Measurements from ENCODE around the gene AFF3.

The AFF3 gene

DNA sequence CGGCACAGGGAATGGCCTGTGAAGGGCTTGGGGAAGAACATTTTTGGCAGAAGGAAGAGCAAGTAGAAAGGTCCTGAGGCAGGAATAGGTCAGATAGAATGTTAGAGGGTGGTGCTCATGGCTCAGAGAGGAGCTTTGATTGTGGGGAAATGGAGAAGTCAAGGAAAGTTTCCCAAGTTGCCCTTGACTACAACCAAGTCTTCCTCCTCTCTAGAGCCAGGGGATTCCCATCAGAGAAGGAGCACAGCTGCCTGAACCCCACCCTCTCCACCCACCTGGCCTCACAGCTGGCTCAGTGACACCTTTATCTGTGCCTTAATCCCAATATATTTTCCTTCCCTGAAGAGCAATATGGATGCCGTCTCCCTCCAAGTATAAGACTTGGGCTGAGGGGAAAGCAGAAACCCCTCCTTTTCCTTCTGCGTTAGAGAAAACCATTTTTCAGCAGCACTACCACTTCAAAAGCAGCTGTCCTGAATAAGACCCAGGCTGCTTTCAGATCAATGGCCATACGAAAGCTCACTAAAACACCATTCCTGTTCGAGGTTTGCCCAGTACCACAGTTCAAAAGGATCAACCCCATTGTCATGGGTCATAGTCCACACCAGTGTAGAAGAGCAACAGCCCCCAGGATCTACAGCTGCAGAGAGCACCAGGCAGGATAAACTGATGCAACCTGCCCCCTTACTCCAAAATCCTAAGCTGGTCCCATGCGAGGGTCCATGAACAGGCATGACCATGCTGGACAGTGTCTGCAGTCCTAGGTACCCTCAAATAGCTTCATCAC is 199.6 kb downstream of the AFF3 start:
- no peak for TF ChIP-seq TAF1 (IDR thresholded peaks at IDR 0.05; ENCODE audit: low read depth)
- TF ChIP-seq EGR1 (IDR thresholded peaks at IDR 0.05), result no peak
- TF ChIP-seq ZBTB7A (IDR thresholded peaks at IDR 0.05; ENCODE audit: low read depth), result no peak
- TF ChIP-seq CREB1 (IDR thresholded peaks at IDR 0.05; ENCODE audit: low read depth), result no peak
- TF ChIP-seq, protein P1, sequence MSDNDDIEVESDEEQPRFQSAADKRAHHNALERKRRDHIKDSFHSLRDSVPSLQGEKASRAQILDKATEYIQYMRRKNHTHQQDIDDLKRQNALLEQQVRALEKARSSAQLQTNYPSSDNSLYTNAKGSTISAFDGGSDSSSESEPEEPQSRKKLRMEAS (IDR thresholded peaks at IDR 0.05), result no peak
- no peak for TF ChIP-seq TCF12 (IDR thresholded peaks at IDR 0.05; ENCODE audit: low read depth)
- TF ChIP-seq NFIC (IDR thresholded peaks at IDR 0.05), result no peak

DNA sequence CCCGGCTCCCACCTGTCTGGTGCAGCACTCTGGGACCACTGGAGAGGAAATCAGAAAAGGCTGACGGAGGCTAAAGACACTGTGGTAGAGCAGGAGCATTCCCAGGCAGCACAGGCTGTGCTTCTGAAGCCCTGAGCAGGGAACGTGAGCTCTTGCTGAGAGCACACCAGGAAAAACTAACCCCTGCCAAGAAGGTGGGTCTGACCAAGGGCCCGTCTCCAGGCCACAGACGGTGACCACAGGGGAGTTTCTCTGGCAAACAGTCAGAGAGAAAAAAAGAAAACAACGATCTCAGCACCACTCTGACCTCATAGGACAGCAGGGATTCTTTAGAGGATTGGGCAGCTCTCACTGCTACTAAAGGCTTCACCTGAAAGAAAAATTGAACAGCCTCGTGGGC is 201.4 kb downstream of the AFF3 start:
- TF ChIP-seq EP300 (IDR thresholded peaks at IDR 0.05; ENCODE audit: borderline replicate concordance), result peak; percentile 68; the same call in 1 of the 2 replicates
- TF ChIP-seq RAD21 (IDR thresholded peaks at IDR 0.05; ENCODE audit: low read depth), result no peak
- TF ChIP-seq, protein P2, sequence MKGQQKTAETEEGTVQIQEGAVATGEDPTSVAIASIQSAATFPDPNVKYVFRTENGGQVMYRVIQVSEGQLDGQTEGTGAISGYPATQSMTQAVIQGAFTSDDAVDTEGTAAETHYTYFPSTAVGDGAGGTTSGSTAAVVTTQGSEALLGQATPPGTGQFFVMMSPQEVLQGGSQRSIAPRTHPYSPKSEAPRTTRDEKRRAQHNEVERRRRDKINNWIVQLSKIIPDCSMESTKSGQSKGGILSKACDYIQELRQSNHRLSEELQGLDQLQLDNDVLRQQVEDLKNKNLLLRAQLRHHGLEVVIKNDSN (IDR thresholded peaks at IDR 0.05), result no peak
- TF ChIP-seq YY1 (IDR thresholded peaks at IDR 0.05; ENCODE audit: low read depth), result no peak
- TF ChIP-seq EGR1 (IDR thresholded peaks at IDR 0.05), result no peak
- no peak for TF ChIP-seq TAF1 (IDR thresholded peaks at IDR 0.05; ENCODE audit: low read depth)
- TF ChIP-seq TEAD4 (IDR thresholded peaks at IDR 0.05), result 0 out of 2 replicates have a peak, but pooled peaks have one; percentile 14
- TF ChIP-seq FOXM1 (IDR thresholded peaks at IDR 0.05; ENCODE audit: borderline replicate concordance, low read depth), result no peak
- 0 out of 2 replicates have a peak, but pooled peaks have one; percentile 38 for TF ChIP-seq CREB1 (IDR thresholded peaks at IDR 0.05; ENCODE audit: low read depth)
- peak; percentile 92 for TF ChIP-seq NFIC (IDR thresholded peaks at IDR 0.05)
- TF ChIP-seq, protein P3, sequence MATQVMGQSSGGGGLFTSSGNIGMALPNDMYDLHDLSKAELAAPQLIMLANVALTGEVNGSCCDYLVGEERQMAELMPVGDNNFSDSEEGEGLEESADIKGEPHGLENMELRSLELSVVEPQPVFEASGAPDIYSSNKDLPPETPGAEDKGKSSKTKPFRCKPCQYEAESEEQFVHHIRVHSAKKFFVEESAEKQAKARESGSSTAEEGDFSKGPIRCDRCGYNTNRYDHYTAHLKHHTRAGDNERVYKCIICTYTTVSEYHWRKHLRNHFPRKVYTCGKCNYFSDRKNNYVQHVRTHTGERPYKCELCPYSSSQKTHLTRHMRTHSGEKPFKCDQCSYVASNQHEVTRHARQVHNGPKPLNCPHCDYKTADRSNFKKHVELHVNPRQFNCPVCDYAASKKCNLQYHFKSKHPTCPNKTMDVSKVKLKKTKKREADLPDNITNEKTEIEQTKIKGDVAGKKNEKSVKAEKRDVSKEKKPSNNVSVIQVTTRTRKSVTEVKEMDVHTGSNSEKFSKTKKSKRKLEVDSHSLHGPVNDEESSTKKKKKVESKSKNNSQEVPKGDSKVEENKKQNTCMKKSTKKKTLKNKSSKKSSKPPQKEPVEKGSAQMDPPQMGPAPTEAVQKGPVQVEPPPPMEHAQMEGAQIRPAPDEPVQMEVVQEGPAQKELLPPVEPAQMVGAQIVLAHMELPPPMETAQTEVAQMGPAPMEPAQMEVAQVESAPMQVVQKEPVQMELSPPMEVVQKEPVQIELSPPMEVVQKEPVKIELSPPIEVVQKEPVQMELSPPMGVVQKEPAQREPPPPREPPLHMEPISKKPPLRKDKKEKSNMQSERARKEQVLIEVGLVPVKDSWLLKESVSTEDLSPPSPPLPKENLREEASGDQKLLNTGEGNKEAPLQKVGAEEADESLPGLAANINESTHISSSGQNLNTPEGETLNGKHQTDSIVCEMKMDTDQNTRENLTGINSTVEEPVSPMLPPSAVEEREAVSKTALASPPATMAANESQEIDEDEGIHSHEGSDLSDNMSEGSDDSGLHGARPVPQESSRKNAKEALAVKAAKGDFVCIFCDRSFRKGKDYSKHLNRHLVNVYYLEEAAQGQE (IDR thresholded peaks at IDR 0.05; ENCODE audit: low read depth), result no peak
- no peak for TF ChIP-seq CEBPB (IDR thresholded peaks at IDR 0.05)
- TF ChIP-seq, protein P1 (IDR thresholded peaks at IDR 0.05), result no peak; the same call in 1 of the 2 replicates
- no peak for TF ChIP-seq ZBTB7A (IDR thresholded peaks at IDR 0.05; ENCODE audit: low read depth)
- TF ChIP-seq TCF12 (IDR thresholded peaks at IDR 0.05; ENCODE audit: low read depth), result peak; percentile 76

DNA sequence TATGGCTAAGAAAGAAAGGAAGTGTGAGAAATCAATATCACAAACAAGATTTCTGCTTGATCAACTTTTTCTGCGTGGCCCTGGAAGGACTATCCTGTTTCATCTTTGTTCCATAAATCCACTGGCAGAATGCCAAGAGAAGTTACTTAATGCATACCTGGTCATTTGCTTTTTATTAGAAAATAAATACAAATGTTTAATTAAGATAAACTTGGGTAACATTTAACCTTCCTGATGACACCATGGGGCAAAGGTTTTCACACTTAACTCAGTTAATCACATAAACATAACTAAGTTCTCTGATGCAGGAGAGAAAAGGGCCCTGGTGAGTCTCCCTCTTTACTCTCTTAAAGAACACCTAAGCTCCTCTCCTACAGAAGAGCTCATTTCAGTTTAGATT is 203.3 kb downstream of the AFF3 start:
- TF ChIP-seq CEBPB (IDR thresholded peaks at IDR 0.05), result no peak
- TF ChIP-seq EP300 (IDR thresholded peaks at IDR 0.05; ENCODE audit: borderline replicate concordance), result no peak
- TF ChIP-seq, protein P1 (IDR thresholded peaks at IDR 0.05), result no peak
- TF ChIP-seq, protein P3 (IDR thresholded peaks at IDR 0.05; ENCODE audit: low read depth), result no peak

DNA sequence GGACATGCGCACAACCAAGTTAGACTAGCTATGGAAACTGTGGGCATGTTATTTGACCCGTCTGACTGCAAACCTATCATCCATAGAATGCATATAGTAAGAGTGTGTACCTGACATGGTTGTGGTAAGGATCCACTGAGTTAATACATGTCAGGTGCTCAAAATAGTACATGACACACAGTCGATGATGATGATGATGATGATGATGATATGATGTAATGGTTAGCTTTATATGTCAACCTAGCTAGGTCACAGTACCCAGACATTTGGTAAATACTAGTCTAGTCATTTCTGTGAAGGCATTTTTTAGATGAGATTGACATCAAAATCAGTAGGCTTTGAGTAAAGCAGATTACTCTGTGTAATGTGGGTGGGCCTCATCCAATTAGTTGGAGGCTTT is 204.1 kb downstream of the AFF3 start:
- TF ChIP-seq EGR1 (IDR thresholded peaks at IDR 0.05) (no peak), CEBPB (IDR thresholded peaks at IDR 0.05) (no peak), NFIC (IDR thresholded peaks at IDR 0.05) (no peak), FOXM1 (IDR thresholded peaks at IDR 0.05; ENCODE audit: borderline replicate concordance, low read depth) (no peak), TCF12 (IDR thresholded peaks at IDR 0.05; ENCODE audit: low read depth) (no peak), CREB1 (IDR thresholded peaks at IDR 0.05; ENCODE audit: low read depth) (no peak), EP300 (IDR thresholded peaks at IDR 0.05; ENCODE audit: borderline replicate concordance) (no peak), TAF1 (IDR thresholded peaks at IDR 0.05; ENCODE audit: low read depth) (no peak), TEAD4 (IDR thresholded peaks at IDR 0.05) (no peak), ZBTB7A (IDR thresholded peaks at IDR 0.05; ENCODE audit: low read depth) (no peak), YY1 (IDR thresholded peaks at IDR 0.05; ENCODE audit: low read depth) (no peak), RAD21 (IDR thresholded peaks at IDR 0.05; ENCODE audit: low read depth) (no peak)
- TF ChIP-seq, protein P1 (IDR thresholded peaks at IDR 0.05), result no peak

DNA sequence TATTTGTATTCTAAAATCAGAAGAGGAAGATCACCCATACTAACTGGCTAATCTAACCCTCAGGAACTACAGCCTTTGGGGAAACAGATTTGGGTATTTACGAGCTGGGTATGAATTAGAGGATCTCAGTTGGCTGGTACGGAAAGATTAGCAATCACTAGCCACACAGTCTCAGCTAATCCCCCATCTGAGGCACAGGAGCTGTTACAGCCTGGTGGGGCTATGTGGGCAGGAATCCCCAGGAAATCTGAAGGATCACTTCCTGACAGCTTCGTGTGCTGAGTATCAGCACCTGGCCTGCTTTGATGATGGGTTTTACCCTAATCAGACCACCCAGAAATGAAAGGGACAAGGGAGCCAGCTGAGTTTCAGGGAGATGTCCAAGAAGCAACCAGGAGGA is 206.3 kb downstream of the AFF3 start:
- TF ChIP-seq, protein P2 (IDR thresholded peaks at IDR 0.05), result no peak
- no peak for TF ChIP-seq TAF1 (IDR thresholded peaks at IDR 0.05; ENCODE audit: low read depth)
- TF ChIP-seq, protein P3 (IDR thresholded peaks at IDR 0.05; ENCODE audit: low read depth), result no peak
- TF ChIP-seq TCF12 (IDR thresholded peaks at IDR 0.05; ENCODE audit: low read depth), result no peak
- TF ChIP-seq, protein P1 (IDR thresholded peaks at IDR 0.05), result no peak

Measured in Ishikawa (cell line).